GM18502 (cell line): ENCODE measurements around the gene TMEM9B.
A peak's percentile ranks its signal among the peaks of the same experiment; 100 is the strongest.

Source experiments
- ATAC-seq: cut with Tn5 transposase; IDR thresholded peaks from one replicate; pipeline ENCODE4 v1.9.1; 2021; ENCODE audit warnings: mild to moderate bottlenecking; ENCODE audit not compliant: unreplicated experiment, poor library complexity

Gene TMEM9B

DNA sequence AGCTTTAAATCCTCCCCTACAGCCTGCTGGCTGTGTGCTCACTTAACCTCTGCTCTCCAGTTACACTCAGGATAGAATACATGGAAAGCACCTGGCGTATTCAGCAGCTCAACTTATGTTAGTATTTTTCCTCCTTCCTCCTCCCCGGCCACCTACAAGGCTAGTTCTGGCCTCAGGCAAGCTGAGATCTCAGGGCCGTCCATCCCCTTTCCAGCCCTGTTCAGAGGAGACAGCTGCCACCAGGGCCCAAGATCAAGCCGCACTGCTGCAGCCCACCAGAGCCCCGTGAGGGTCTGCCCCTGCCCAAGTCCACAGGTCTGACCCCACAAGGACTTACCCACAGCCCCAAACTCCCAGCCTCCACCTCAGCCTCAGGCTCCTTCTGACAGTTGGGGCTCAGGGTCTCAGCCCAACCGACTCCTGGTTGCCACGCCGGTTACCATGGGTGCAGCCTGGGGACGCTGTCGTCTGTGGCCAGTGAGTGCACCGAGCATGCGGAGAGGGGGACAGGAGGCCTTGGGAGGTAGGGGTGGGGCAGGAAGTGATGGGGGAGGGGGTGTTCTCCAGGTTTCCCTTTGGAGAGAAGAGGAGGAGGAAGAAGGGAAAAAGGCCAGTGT, 31.6 kb downstream of the TMEM9B start, which contains the start of gene C11orf16:
TSS of gene C11orf16 (minus strand) at position 384 of the 617 bp plus-strand sequence. CDS start 639 bp downstream, outside the sequence.
- ATAC-seq: no peak

DNA sequence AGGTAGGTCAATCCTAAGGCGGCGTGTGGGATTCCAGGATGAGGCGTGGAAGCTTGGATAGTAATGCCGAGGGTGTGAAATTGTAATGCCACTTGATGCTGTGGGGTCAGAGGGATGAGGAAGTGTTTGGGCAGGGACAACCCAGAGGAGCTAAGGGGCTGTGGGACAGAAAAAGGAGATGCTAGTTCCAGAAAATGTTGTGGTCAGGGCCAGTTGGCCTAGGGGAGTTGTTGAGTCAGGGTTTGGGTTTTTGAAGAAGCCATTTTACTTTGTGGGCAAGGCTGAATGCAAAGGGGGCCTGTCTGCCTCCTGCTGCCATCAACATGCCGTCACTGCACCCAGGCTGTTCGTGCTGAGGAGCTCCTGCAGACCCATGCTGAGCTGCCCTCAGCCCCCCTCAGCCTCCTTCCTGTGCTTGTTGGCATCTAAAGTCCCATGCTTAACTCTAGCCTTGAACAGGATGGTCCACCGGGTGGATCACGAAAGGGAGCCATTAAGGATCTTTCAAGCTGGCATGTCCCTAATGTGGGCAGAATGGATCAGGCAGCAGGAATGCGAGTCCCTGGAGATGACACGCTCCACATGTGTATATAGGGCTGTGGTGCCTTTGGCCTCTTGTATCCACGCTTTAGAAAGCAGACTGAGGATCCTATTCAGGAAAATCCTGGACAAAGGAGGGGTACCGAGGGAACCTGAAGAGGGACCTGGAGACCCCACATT, 33.6 kb downstream of the TMEM9B start:
- ATAC-seq: no peak

DNA sequence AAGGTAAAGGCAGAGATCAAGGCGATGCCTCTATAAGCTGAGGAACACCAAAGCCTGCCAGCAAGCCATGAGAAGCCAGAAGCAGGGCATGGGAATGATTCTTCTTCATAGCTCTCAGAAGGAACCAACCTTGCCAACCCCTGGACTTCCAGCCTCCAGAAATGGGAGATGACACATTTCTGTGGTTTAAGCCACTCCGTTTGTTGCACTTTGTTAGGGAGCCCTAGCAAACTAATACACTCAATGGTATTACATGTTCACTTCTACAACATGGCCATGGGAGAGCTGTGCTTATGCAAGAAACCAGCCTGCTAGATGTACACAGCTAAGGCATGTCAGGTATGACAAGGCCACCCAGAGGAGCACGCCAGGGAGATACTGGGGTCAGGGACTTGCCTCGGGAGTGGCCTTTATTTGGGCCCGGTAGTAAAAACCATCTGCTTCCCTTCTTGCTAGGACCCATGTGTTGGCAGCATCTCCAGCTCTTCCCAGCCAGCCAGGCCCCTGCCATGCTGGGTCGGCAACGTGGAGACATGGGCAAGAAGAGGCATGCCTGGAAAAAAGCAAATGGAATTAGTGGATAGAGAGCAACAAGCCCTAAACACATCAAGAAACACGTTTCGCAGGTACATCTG, 35.1 kb downstream of the TMEM9B start:
- no peak for ATAC-seq

DNA sequence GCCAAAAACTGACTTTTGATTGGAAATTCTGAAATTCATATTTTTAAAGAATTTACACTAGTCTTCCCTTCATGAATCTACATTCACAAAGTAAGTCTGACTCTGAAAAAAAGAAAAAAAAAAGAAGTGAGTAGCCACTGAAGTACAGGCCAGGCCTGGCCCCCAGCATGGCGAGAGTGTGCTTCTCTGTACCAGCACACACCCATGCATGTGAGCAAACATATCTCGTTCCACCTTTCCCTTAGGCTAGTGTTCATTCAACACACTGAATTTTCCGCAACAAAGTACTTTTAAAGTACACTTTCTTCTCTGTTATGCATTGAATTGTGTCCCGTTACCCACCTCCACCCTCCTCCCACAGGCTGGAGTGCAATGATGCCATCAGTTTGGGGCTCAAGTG, 36.0 kb downstream of the TMEM9B start:
- no peak for ATAC-seq

DNA sequence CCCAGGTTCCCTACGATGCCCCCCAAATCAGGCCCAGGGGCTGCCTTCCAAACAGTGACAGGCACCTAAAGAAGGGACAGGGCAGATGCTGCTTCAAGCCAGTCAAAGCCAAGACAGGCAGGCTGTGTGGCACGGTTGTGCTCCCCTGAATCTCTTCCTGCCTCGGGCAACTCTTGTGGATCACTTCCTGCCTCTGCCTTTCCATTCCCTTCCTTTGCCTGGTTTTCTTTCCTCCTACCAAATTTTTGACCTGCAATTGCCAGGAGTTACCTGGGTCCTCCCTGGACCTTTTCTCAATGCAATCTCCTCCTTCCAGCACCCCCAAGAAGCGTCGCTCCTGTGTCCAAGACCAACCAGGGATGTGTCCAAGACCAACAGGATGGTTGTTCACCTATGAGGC, 37.0 kb downstream of the TMEM9B start:
- no peak for ATAC-seq

DNA sequence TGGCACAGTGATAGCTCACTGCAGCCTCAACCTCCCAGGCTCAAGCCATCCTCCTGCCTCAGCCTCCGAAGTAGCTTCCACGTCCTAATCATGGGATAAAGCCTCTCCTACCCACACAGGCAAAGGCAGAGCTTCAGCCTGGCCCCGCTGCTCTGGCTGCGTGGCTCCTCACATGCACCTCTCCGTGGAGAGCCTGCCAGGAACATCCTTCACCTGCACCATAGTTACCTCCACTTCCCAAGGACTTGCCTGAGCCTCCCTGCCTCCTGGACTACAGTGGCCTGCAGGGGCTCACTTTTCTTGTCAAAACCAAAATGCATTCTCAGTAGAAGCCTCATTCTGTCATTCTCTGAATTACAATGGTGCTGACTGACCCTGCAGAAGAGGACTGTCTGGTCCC, 38.0 kb downstream of the TMEM9B start:
- ATAC-seq: no peak

DNA sequence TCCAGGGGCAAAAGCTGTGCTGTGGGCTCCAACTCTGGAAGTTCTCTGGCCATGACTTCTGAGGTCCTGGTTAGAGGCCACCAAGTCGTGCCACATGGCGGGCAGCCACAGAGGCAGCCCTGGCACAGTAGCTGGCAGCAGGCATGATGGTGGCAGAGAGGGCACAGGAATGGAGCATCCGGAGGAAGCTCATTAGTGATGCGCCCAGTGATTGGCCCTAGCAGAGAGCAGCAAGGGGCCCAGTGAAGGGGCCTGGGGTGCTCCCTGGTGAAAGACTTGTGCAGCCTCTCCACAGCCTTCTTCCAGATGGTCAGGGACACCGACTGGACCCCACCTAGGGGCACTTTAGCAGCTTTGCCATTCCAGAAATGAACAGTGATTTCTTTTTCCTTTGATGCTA, 38.5 kb downstream of the TMEM9B start:
- no peak for ATAC-seq

DNA sequence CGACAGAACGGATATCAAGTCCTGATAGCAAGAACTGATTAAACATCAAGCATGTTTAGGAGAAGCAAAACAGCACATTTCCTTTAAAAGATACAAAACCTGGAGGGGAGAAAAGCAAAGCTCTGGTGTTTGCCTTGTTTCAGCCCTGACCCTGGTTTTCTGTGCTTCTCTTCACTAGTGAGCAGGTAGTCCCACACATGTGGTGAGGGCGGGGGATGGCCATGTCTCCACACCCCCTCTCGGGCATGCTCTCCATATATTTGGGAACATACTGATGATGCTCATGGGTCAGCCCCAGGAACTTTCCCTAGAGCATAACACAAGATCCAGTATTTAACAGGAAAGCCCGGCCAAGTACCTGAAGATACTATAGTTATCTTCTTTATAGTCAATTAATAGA, 41.6 kb downstream of the TMEM9B start:
- no peak for ATAC-seq

DNA sequence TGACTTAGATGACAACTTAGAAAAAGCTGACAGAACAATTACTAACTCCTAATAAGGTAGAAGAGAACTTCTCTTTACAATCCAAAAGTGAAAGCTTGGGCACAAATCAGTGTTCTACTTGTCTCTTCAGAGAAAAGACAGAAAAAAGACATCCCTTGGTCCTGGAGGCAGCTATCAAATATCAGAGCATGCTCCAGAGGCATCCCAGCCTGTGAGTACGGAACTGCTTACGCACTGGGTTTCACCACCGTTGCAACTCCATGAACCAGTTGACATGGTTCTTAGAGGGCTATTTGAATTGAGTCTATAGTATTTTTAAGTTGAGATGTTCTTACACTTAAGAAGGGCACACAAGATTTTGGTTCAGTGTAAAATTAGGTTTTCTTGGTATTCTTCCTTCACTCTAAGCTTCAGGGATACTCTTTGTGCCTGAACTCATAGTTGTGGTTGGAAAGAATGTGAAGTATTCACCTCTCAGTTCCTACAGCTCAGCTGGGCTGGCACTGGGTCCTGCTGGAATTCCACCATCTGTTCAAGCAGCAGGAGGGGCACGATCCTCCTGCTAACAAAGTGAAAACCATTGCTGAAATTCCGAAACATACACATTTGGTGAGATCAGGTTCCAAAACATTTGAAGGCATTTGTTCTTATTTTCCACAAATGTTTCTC, 47.0 kb downstream of the TMEM9B start:
- no peak for ATAC-seq

DNA sequence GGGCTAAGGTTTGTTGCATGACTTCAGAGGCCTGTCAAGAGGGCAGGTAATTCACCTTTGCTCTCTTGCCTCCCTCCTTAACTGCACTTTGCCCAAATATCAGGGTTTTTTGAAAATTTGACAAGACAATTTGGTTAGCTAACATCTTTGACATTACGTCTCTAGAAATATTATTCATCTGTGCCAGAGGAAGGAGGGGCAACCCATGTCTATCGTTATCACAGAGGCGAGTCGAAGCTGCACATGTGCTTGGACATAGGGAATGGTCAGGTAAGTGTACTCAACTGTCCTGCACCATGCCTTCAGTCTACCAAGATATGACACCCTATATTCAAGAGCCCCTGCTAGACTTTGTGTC, 49.6 kb downstream of the TMEM9B start:
- ATAC-seq: no peak

DNA sequence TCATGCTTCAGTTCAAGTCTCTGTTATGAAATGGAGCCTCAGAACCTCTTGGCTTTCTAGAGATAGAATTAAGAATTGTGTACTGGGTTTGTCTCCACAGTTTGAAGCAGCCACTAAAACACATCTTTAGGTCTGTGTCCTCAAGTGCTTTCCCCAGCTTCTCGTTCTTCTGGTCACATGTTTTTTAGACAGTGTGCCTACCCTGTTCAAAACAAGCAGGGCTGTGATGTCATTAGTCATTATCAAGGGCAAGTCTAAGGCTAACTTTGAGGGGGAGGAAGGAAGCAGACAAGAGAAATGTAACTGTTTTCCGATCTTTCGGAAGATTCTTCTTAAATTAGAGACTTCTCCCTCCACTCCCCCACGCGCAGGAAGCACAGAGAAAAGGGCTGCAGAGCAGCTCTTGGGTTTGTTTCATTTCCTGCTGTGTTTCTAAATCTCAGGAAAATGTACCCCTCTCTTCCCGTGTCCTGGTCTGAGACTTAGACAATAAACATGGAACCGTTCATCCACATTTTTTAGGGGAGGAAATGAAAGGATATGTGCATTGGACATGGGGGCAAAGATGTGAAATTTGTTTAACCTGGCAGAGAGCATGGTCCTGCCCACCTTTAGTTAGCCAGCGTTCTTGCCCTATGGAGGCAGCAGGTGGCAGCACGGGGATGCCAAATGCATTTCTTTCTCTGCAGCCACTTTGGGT, 50.1 kb downstream of the TMEM9B start:
- ATAC-seq: no peak

DNA sequence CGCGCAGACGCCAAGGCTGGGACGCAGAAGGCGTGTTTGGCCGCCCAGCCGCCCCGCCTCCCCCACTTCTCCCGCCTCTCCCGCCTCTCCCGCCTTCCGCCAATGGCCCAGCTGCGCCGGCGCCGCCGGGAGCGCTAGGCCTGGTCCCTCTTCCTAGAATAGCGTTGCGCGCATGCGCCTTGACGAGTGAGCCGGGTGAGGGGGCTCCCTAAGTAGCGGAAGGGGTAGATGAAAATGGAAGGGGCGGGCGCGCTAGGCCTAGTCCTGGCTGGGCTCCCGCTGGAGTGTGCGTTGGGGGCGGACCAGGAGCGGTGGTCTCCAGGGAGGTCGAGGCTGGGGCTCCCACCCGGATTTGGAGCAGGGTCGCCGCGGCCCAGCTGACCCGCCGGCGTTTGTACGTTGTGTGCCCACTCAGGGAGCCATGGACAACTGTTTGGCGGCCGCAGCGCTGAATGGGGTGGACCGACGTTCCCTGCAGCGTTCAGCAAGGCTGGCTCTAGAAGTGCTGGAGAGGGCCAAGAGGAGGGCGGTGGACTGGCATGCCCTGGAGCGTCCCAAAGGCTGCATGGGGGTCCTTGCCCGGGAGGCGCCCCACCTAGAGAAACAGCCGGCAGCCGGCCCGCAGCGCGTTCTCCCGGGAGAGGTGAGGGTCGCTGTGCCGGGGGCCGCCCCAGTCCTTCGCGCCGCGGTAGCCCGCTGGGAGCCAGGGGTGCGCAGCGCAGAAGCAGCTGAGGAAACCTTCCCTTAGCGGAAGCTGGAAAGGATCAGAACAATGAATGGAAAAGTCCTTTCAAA, 53.0 kb downstream of the TMEM9B start, which contains the start of gene AKIP1:
TSS of gene AKIP1 (plus strand) at position 161 of the 795 bp plus-strand sequence. CDS start at position 422, 261 bp downstream.
- ATAC-seq: peak; percentile 75

DNA sequence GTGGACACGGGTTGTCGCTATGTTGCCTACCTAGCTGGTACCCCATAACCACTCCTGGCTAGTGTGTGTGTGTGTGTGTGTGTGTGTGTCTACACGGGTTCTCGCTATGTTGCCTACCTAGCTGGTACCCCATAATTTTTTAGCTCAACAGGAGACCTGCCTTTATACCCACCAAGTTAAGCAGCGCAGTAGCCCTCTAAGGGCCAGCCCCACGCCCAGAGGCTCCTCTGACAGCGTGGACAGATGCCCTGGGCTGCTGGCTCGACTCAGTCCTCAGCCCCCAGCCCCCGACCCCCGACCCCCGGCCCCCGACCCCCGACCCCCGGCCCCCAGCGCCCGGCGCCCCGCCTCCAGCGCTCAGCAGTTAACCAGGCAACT, 53.6 kb downstream of the TMEM9B start:
- ATAC-seq: peak; percentile 4

DNA sequence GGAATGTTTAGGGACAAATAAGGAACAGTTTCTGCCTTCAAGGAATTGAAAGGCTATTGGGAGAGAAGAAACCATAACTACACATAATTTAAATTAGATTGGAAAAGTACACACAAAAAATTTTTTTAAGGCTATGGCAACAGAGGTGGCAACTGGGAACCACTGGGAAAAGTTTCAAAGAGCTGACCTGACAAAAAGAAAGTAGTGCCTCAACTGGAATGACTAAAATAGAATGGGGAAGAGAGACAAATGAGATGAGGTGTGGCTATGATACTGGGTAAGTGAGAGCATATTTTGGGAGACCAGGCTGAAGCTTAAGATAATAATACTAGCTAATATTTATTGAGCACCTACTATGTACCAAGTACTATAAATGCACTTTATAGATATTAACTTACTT, 56.1 kb downstream of the TMEM9B start:
- ATAC-seq: no peak

DNA sequence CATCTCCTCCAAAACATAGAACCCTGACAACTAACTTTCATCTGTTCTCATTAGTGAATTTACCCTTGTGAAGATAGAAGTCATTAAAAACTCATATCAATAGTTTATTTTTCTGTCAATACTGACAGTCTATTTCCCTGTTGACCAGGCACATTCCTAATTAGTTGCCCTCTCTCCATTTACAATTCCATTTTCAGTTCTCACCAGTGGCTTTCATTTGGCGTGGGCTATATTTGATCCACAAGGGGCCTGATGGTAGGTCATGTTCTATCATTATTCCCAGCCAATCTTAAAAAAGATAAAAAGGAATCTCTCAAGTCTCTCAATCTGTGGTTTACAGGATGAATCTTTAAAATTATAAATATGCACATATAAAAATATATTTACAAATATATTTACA, 57.1 kb downstream of the TMEM9B start:
- no peak for ATAC-seq

DNA sequence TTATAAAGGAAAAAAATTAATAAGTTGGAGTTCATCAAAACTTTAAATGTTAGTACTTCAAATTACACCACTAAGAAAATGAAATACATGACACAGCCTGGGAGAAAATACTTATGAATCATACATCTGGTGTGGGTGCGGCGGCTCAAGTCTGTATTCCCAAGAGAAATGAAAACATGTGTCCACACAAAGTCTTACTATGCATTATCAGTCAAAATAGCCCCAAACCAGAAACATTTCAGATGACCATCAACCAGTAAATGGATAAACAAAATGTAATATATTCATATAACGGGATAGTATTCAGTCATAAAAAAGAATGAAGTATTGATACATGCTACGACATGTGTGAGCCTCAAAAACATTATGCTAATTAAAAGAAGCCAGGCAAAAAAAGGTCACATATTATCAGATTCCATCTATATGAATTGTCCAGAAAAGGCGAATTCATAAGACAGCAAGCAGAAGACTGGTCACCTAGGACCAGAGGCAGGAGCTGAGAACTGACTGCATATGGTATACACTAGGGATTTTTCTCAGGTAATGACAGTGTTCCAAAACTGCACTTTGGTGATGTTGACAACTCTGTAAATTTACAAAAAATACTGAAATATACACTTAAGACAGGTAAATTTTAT, 58.6 kb downstream of the TMEM9B start:
- ATAC-seq: no peak

DNA sequence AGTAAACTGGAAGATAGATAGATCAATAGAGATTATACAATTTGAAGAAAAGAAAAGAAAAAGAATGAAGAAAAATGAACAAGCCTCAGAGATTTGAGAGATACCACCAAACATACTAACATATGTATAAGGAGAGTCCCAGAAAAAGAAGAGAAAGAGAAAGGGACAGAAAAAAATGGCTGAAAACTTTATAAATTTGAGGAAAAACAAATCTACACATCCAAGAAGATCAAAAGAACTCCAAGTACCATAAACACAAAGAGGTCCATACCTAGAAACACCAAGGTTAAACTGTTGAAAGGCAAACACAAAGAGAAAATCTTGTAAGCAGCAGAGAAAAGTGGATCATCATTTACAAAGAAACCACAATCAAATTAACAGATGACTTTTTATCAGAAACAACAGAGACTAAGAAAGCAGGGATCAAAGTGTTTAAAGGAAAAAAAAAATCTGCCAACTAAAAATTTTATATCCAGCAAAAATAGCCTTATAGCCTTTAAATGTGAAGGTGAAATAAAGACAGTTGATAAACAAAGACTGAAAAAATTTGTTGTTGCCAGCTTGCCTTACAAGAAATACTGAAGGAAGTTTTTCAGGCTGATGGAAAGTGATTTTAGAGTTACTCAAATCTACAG, 65.0 kb downstream of the TMEM9B start:
- no peak for ATAC-seq
